ENCODE results near the gene TBC1D22B. TPM values are rescaled to one million over a fixed set of nuclear protein-coding genes. Genes with fewer than 3 reads are reported as not detected.

TBC1D22B gene
- total and polyA plus RNA-seq, 9 of the 15 experiments (the other 6 are each of a cell fraction or from before 2014, with no cell fraction given): 4.8 to 24.2 (median 13.5) TPM

DNA sequence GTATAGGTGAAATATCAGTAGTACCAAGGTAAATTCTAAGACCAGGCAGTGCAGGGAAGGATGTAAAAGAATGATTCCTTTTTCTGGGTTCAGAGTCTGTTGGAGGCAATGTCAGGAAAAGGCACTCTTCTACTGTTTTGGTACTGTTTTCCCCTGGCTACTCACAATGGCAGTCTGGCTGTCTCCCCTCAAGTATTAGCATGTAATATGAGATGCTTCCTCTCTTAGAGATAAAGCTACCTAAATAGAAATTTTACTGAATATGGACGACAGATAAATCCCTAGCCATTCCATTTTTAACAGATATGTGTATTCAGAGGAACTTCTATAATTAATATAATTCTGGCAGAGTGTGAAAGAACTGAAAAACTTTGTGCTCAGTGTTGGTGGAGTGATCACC lies 99.7 kb downstream of the TBC1D22B start:
- DNase-seq (ENCODE audit: extremely low read depth in 1 of 4, low spot score in 3 of 4) (no peak), FAIRE-seq (no peak), ATAC-seq (no peak)
- H3K27ac ChIP-seq (ENCODE audit: extremely low read depth, low read depth, low read length): no peak overlapping the region
- no peak overlapping the region for H3K9ac ChIP-seq (ENCODE audit: insufficient read depth in 1 of 2, low read depth in 2 of 2, low read length in 2 of 2)
- no peak overlapping the region for H3K4me3 ChIP-seq
- H3K79me2 ChIP-seq (ENCODE audit: control insufficient read depth, insufficient read depth, low read length): peaks cover 52% of the 10 kb centered on the region
- no peak overlapping the region for H2AFZ ChIP-seq (ENCODE audit: low read depth, low read length)
- H3K27me3 ChIP-seq (ENCODE audit: control insufficient read depth in 2 of 2, insufficient read depth in 2 of 2, low read length in 2 of 2): no peaks in the 10 kb centered on the region
- no TSS peak for BruUV-seq (replicated peaks)
- 7% methylated on average over 1 of the region's 1 CpG for WGBS (ENCODE audit: insufficient coverage, low coverage, missing lambda C conversion rate)
- H3K9me3 ChIP-seq (replicated peaks; ENCODE audit: control insufficient read depth, insufficient read depth, low read depth, low read length): no peaks in the 10 kb centered on the region
- in situ Hi-C loops (cut with MboI): loop anchor here (25.0 kb wide), 1 partner anchor 1130 kb away; no protein-coding TSS in a partner anchor
- ChIA-PET CTCF (ENCODE audit: low intra/inter-chr PET ratio) (no interaction called here), POLR2A (interaction anchor here (0.7 kb wide), 1 partner anchor 340 kb away, joined by 3 read pairs; no protein-coding TSS in a partner anchor)
- intact Hi-C loops (cut with micrococcal nuclease): no loop called here
- peaks cover 25 to 28% of the 10 kb centered on the region in 2 experiments; a peak in 4 of 5 replicates for H3K4me1 ChIP-seq (replicated peaks in 1 of 2; ENCODE audit: control insufficient read depth in 2 of 2, insufficient read depth in 2 of 2, low read length in 2 of 2)
- peaks cover 4% of the 10 kb centered on the region; the same call in 1 of the 2 replicates for H4K20me1 ChIP-seq (replicated peaks; ENCODE audit: control insufficient read depth, insufficient read depth, low read length)
- TF ChIP-seq PHB (CRISPR knock-in tag; IDR thresholded peaks at IDR 0.05) (no peak), STAT5B (CRISPR knock-in tag; IDR thresholded peaks at IDR 0.05) (no peak), TRIM28 (IDR thresholded peaks at IDR 0.05) (no peak)
- H3K9me1 ChIP-seq (ENCODE audit: control insufficient read depth, insufficient read depth, low read length): no peaks in the 10 kb centered on the region
- H3K36me3 ChIP-seq (ENCODE audit: control insufficient read depth, insufficient read depth, low read length): peaks cover 28% of the 10 kb centered on the region
- H3K4me2 ChIP-seq (ENCODE audit: insufficient read depth, low read length): peak overlapping the region; percentile 0; the same call in 1 of the 2 replicates

DNA sequence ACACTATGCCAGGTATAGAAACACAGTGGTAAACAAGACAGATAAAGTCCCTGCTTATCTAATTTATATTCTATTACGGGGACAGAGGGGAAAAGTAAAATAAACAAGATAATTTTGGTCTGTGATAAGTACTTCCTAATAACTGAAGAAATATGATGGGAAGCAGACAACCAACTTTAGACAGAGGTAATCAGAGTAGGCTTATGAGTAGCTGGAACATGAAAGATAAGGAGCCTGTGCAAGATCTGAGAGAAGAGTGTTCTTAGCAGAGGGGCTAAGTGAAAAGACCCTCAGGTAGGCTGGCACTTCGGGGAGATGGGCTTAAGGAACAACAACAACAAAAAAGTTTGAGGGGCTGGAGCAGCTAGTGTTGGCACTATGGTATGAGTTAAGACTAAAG lies 100.3 kb downstream of the TBC1D22B start:
- H3K36me3 ChIP-seq (ENCODE audit: control insufficient read depth, insufficient read depth, low read length): peaks cover 34% of the 10 kb centered on the region
- H3K4me3 ChIP-seq: no peak overlapping the region
- H4K20me1 ChIP-seq (replicated peaks; ENCODE audit: control insufficient read depth, insufficient read depth, low read length): peaks cover 4% of the 10 kb centered on the region; the same call in 1 of the 2 replicates
- ChIA-PET POLR2A (interaction anchor here (0.7 to 1.3 kb wide), 3 partner anchors 8 to 139 kb away, joined by 3 to 4 read pairs (median 3); no protein-coding TSS in a partner anchor), CTCF (ENCODE audit: low intra/inter-chr PET ratio) (no interaction called here)
- intact Hi-C loops (cut with micrococcal nuclease): no loop called here
- H3K27ac ChIP-seq (ENCODE audit: extremely low read depth, low read depth, low read length): no peak overlapping the region
- TSS peak; percentile 2 for BruUV-seq (replicated peaks)
- H3K79me2 ChIP-seq (ENCODE audit: control insufficient read depth, insufficient read depth, low read length): peaks cover 52% of the 10 kb centered on the region
- H3K9me1 ChIP-seq (ENCODE audit: control insufficient read depth, insufficient read depth, low read length): no peaks in the 10 kb centered on the region
- no peak overlapping the region for H3K4me2 ChIP-seq (ENCODE audit: insufficient read depth, low read length)
- H3K27me3 ChIP-seq (ENCODE audit: control insufficient read depth in 2 of 2, insufficient read depth in 2 of 2, low read length in 2 of 2): no peaks in the 10 kb centered on the region
- no peak for FAIRE-seq
- ATAC-seq: no peak
- H3K9me3 ChIP-seq (replicated peaks; ENCODE audit: control insufficient read depth, insufficient read depth, low read depth, low read length): no peaks in the 10 kb centered on the region
- whole genome bisulfite sequencing (ENCODE audit: insufficient coverage, low coverage, missing lambda C conversion rate): 9% methylated on average over 2 of the region's 2 CpGs
- in situ Hi-C loops (cut with MboI): loop anchor here (25.0 kb wide), 1 partner anchor 1129 kb away; no protein-coding TSS in a partner anchor
- no peak overlapping the region for H2AFZ ChIP-seq (ENCODE audit: low read depth, low read length)
- no peak overlapping the region for H3K9ac ChIP-seq (ENCODE audit: insufficient read depth in 1 of 2, low read depth in 2 of 2, low read length in 2 of 2)
- peak in 1 of 4 experiments; percentile 4 for DNase-seq (ENCODE audit: extremely low read depth in 1 of 4, low spot score in 3 of 4)
- peaks cover 25 to 28% of the 10 kb centered on the region in 2 experiments; a peak in 4 of 5 replicates for H3K4me1 ChIP-seq (replicated peaks in 1 of 2; ENCODE audit: control insufficient read depth in 2 of 2, insufficient read depth in 2 of 2, low read length in 2 of 2)
- TF ChIP-seq GTF2E2 (tag; IDR thresholded peaks at IDR 0.05): no peak
- TF ChIP-seq, protein P1, sequence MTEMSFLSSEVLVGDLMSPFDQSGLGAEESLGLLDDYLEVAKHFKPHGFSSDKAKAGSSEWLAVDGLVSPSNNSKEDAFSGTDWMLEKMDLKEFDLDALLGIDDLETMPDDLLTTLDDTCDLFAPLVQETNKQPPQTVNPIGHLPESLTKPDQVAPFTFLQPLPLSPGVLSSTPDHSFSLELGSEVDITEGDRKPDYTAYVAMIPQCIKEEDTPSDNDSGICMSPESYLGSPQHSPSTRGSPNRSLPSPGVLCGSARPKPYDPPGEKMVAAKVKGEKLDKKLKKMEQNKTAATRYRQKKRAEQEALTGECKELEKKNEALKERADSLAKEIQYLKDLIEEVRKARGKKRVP (CRISPR knock-in tag; IDR thresholded peaks at IDR 0.05): no peak
- no peak for TF ChIP-seq ZNF3 (CRISPR knock-in tag; IDR thresholded peaks at IDR 0.05)
- TF ChIP-seq HDAC8 (tag; IDR thresholded peaks at IDR 0.05): no peak
- peak; percentile 50; the same call in 1 of the 2 replicates for TF ChIP-seq ZBTB7A (IDR thresholded peaks at IDR 0.05; ENCODE audit: borderline replicate concordance, control insufficient read depth, low read depth, low read length)
- TF ChIP-seq, protein P2, sequence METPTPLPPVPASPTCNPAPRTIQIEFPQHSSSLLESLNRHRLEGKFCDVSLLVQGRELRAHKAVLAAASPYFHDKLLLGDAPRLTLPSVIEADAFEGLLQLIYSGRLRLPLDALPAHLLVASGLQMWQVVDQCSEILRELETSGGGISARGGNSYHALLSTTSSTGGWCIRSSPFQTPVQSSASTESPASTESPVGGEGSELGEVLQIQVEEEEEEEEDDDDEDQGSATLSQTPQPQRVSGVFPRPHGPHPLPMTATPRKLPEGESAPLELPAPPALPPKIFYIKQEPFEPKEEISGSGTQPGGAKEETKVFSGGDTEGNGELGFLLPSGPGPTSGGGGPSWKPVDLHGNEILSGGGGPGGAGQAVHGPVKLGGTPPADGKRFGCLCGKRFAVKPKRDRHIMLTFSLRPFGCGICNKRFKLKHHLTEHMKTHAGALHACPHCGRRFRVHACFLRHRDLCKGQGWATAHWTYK (CRISPR knock-in tag; IDR thresholded peaks at IDR 0.05): no peak
- no peak for TF ChIP-seq LEF1 (IDR thresholded peaks at IDR 0.05)
- peak; percentile 4; the same call in 1 of the 2 replicates for TF ChIP-seq EP300 (IDR thresholded peaks at IDR 0.05; ENCODE audit: low read length)
- TF ChIP-seq ZNF174 (CRISPR knock-in tag; IDR thresholded peaks at IDR 0.05): no peak
